Embryonic facial prominence (tissue), 1 donor: Measurements from ENCODE around the gene COX18.

Source experiments
- DNase-seq: peaks from one replicate; pipeline ENCODE4 v3.0.0-alpha.2; 2016; ENCODE audit errors: extremely low spot score

Gene COX18

GRCh38 chr4:73053076-73053475 is 16.4 kb downstream of the COX18 start:
- no peak for DNase-seq

- no peak for DNase-seq
Measured at GRCh38 chr4:73051625-73052024, 17.9 kb downstream of the COX18 start.

GRCh38 chr4:73045879-73046278 is 23.6 kb downstream of the COX18 start:
- DNase-seq: no peak

- no peak for DNase-seq
Measured at GRCh38 chr4:73037057-73037456, 32.5 kb downstream of the COX18 start.

- no peak for DNase-seq
Measured at GRCh38 chr4:73036123-73036522, 33.4 kb downstream of the COX18 start.

- no peak for DNase-seq
Measured at GRCh38 chr4:73034896-73035295, 34.6 kb downstream of the COX18 start.

GRCh38 chr4:73028621-73029020 is 40.9 kb downstream of the COX18 start:
- DNase-seq: no peak

- DNase-seq: no peak
Measured at GRCh38 chr4:73021634-73022033, 47.9 kb downstream of the COX18 start.

- no peak for DNase-seq
Measured at GRCh38 chr4:73019462-73020047, 50.0 kb downstream of the COX18 start.

GRCh38 chr4:73018595-73018994 is 50.9 kb downstream of the COX18 start:
- DNase-seq: no peak

GRCh38 chr4:73013310-73013709 is 56.2 kb downstream of the COX18 start:
- DNase-seq: no peak

- no peak for DNase-seq
Measured at GRCh38 chr4:73012673-73013072, 56.8 kb downstream of the COX18 start.

- DNase-seq: no peak
Measured at GRCh38 chr4:73011629-73011985, 57.9 kb downstream of the COX18 start.

GRCh38 chr4:73010789-73011628 is 58.5 kb downstream of the COX18 start:
- no peak for DNase-seq

GRCh38 chr4:73007526-73008100 is 61.9 kb downstream of the COX18 start:
- DNase-seq: no peak

GRCh38 chr4:73006286-73006990 is 63.1 kb downstream of the COX18 start:
- no peak for DNase-seq

- no peak for DNase-seq
Measured at GRCh38 chr4:73005514-73005913, 64.0 kb downstream of the COX18 start.
